UCSD-AML1 (cell line): ENCODE results near the gene FAM216B.

Source experiments
- DNase-seq: peaks from one replicate; lab custom pipeline; 2025; ENCODE audit not compliant: unreplicated experiment; lab: John Stamatoyannopoulos, UW

Gene FAM216B

GRCh38 chr13:42821437-42821836 lies 40.1 kb downstream of the FAM216B start:
- DNase-seq: no peak

GRCh38 chr13:42832341-42833096 lies 51.1 kb downstream of the FAM216B start:
- peak; percentile 38 for DNase-seq

- DNase-seq: no peak
These were observed 53.6 kb downstream of the FAM216B start for GRCh38 chr13:42834946-42835345.

- no peak for DNase-seq
These were observed 55.7 kb downstream of the FAM216B start for GRCh38 chr13:42836930-42837690.
